HL-60 (cell line): ENCODE data around the gene KRT38.

Experiments
- POLR2AphosphoS5 ChIP-seq: IDR thresholded peaks from 2 replicates; pipeline ENCODE4 v1.6.1; 2012; ENCODE audit warnings: low read depth
- REST ChIP-seq: IDR thresholded peaks from 2 replicates; pipeline ENCODE4 v1.6.1; 2012; ENCODE audit warnings: low read depth; ENCODE audit not compliant: insufficient replicate concordance

- TF ChIP-seq REST (no peak), POLR2AphosphoS5 (no peak)
Measured at GRCh38 chr17:41486316-41486715, 45.5 kb upstream of the KRT38 start.
